GM21619 (cell line): ENCODE results near the gene PHLDB2.

Experiments
- ATAC-seq: cut with Tn5 transposase; IDR thresholded peaks from one replicate; pipeline ENCODE4 v1.9.1; 2021; ENCODE audit not compliant: unreplicated experiment

PHLDB2 gene

GRCh38 chr3:111850537-111850936 lies 8.5 kb upstream of the PHLDB2 start:
- ATAC-seq, result no peak

- no peak for ATAC-seq
These were observed 7.5 kb upstream of the PHLDB2 start for GRCh38 chr3:111851511-111851954.

GRCh38 chr3:111852540-111852939 lies 6.5 kb upstream of the PHLDB2 start:
- ATAC-seq, result no peak

- no peak for ATAC-seq
These were observed 6.0 kb upstream of the PHLDB2 start for GRCh38 chr3:111853068-111853467.

- no peak for ATAC-seq
These were observed 4.1 kb upstream of the PHLDB2 start for GRCh38 chr3:111854990-111855389.

GRCh38 chr3:111856501-111856900 lies 2.6 kb upstream of the PHLDB2 start:
- no peak for ATAC-seq

- ATAC-seq, result no peak
These were observed 1.6 kb upstream of the PHLDB2 start for GRCh38 chr3:111857474-111857873.

- no peak for ATAC-seq
These were observed 423 bp upstream of the PHLDB2 start for GRCh38 chr3:111858642-111859041.

GRCh38 chr3:111859974-111860859 lies 1.2 kb downstream of the PHLDB2 start:
- ATAC-seq, result peak; percentile 92

- ATAC-seq, result no peak
These were observed 2.3 kb downstream of the PHLDB2 start for GRCh38 chr3:111861391-111861790.

- ATAC-seq, result no peak
These were observed 3.4 kb downstream of the PHLDB2 start for GRCh38 chr3:111862415-111862814.

GRCh38 chr3:111862974-111863373 lies 3.9 kb downstream of the PHLDB2 start:
- no peak for ATAC-seq

- no peak for ATAC-seq
These were observed 5.1 kb downstream of the PHLDB2 start for GRCh38 chr3:111863942-111864694.

- no peak for ATAC-seq
These were observed 6.0 kb downstream of the PHLDB2 start for GRCh38 chr3:111864821-111865656.

- ATAC-seq, result no peak
These were observed 8.9 kb downstream of the PHLDB2 start for GRCh38 chr3:111867889-111868426.

GRCh38 chr3:111870620-111871019 lies 11.6 kb downstream of the PHLDB2 start:
- ATAC-seq, result no peak

GRCh38 chr3:111871809-111872623 lies 13.0 kb downstream of the PHLDB2 start:
- ATAC-seq, result no peak

GRCh38 chr3:111872979-111873378 lies 13.9 kb downstream of the PHLDB2 start:
- no peak for ATAC-seq

- ATAC-seq, result no peak
These were observed 15.2 kb downstream of the PHLDB2 start for GRCh38 chr3:111874177-111874820.

- no peak for ATAC-seq
These were observed 22.4 kb downstream of the PHLDB2 start for GRCh38 chr3:111881480-111881879.
